Sigmoid colon (tissue), 7 donors: ENCODE data around the gene CUZD1. TPM values are rescaled to one million over a fixed set of nuclear protein-coding genes. Genes with fewer than 3 reads are reported as not detected.

ENCODE experiments used
- DNase-seq: peaks from one replicate; pipeline ENCODE4 v3.0.0-alpha.2; 2019
- H3K27ac ChIP-seq, 4 donors: fragments of 200-600 bp; sonication (generic); one replicate each; pipeline ENCODE4 v1.5.1; 2016 to 2019; ENCODE audit warnings: mild to moderate bottlenecking in 1 of 4
- H3K27me3 ChIP-seq, 3 donors: fragments of 200-600 bp; sonication (generic); one replicate each; pipeline ENCODE4 v1.5.1; 2019; ENCODE audit warnings: mild to moderate bottlenecking in 1 of 3
- H3K36me3 ChIP-seq, 4 donors: fragments of 200-600 bp; sonication (generic); one replicate each; pipeline ENCODE4 v1.5.1; 2016 to 2019
- H3K4me1 ChIP-seq, 4 donors: fragments of 200-600 bp; sonication (generic); one replicate each; pipeline ENCODE4 v1.5.1; 2017 to 2019
- H3K4me3 ChIP-seq, 4 donors: fragments of 200-600 bp; sonication (generic); one replicate each; pipeline ENCODE4 v1.5.1; 2017 to 2019; ENCODE audit warnings: mild to moderate bottlenecking in 2 of 4, moderate library complexity in 1 of 4
- H3K9me3 ChIP-seq, 4 donors: fragments of 200-600 bp in 3 of 4; sonication (generic) in 3 of 4; one replicate each; pipeline versions ENCODE4 v1.5.1 to v1.6.1; 2013 to 2019
- CTCF ChIP-seq, 4 experiments: fragments of 450-650 bp in 3 of 4; fragments of 200-600 bp in 1 of 4; IDR thresholded peaks; one replicate each; pipeline ENCODE4 v1.5.1; 2016 to 2019; ENCODE audit warnings: antibody characterized with exemption in 4 of 4, mild to moderate bottlenecking in 3 of 4, moderate library complexity in 2 of 4
- EP300 ChIP-seq, 4 donors: sonication (generic); formaldehyde crosslinking; IDR thresholded peaks; one replicate each; pipeline ENCODE4 v1.6.1; 2017; ENCODE audit warnings: antibody characterized with exemption in 4 of 4
- POLR2A ChIP-seq, 2 donors: fragments of 450-650 bp; IDR thresholded peaks; one replicate each; pipeline ENCODE4 v1.6.1; 2016; ENCODE audit warnings: antibody characterized with exemption in 2 of 2, mild to moderate bottlenecking in 2 of 2, moderate library complexity in 2 of 2
- POLR2AphosphoS5 ChIP-seq, 4 donors: sonication (generic); formaldehyde crosslinking; IDR thresholded peaks; one replicate each; pipeline ENCODE4 v1.6.1; 2017; ENCODE audit warnings: antibody characterized with exemption in 4 of 4
- WGBS, 2 donors: extraction: QIAGEN DNeasy Blood & Tissue Kit; methylation state at CpG; one replicate each; pipeline ENCODE4 v1.1.7; 2013; 5-methylcytosine and 5-hydroxymethylcytosine counted together
- intact Hi-C: fragments of 100-400 bp; cut with DNase I; formaldehyde crosslinking; loops from one replicate; pipeline ENCODE4 v1.15.1; 2023
- polyA plus RNA-seq, 3 donors: library from polyadenylated mRNA; stranded (reverse); fragments of 200-250 nt; gene quantifications; one replicate each; pipeline ENCODE4 v1.2.3, GENCODE V29; 2013
- total RNA-seq, 4 donors: library from RNA; depleted of rRNA; stranded (reverse); fragments of >200 nt; gene quantifications; one replicate each; pipeline ENCODE4 v1.1.0, GENCODE V29; 2016
- donor health status: healthy with polysubstance abuse.
- donor health status: Bipolar disorder and iron deficiency.
- donor health status: healthy.

CUZD1 gene
- total and polyA plus RNA-seq, 7 donors: 0.36 to 4.2 (median 0.60) TPM; not detected in 3

DNA sequence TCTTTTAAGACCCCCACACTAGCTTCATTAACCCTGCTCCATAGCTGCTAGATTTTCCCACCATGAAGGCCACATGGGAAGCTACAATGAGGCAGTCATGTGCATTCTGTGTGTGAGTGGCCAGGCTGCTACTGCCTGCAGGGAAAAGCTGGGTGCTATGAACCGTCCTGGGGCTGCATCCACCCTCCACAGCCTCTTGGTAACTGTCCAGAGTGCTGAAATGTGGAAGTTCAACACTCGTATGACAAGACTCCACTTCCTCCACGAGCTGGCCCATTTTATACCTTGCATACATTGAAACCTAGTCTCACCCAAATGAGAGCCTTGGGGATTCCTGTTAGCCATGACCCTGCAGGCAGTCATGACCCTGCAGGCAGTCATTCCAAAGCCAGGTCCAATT, 59.4 kb downstream of the CUZD1 start:
- Histone ChIP-seq H3K27me3 (no peaks in the 10 kb centered on the region), H3K9me3 (no peaks in the 10 kb centered on the region), H3K27ac (no peak overlapping the region), H3K36me3 (no peaks in the 10 kb centered on the region), H3K4me3 (no peak overlapping the region), H3K4me1 (no peaks in the 10 kb centered on the region)
- WGBS, 2 donors: 8% methylated on average over 3 of the region's 3 CpGs
- no peak for DNase-seq
- no peak for TF ChIP-seq EP300 (IDR thresholded peaks at IDR 0.05)
- TF ChIP-seq CTCF (IDR thresholded peaks at IDR 0.05): no peak
- no peak for TF ChIP-seq POLR2AphosphoS5 (IDR thresholded peaks at IDR 0.05)
- no peak for TF ChIP-seq POLR2A (IDR thresholded peaks at IDR 0.05)
- intact Hi-C loops: no loop called here

- TF ChIP-seq EP300 (IDR thresholded peaks at IDR 0.05) (no peak), POLR2A (IDR thresholded peaks at IDR 0.05) (no peak), CTCF (IDR thresholded peaks at IDR 0.05) (no peak), POLR2AphosphoS5 (IDR thresholded peaks at IDR 0.05) (no peak)
- WGBS, 2 donors: 46 to 69% methylated on average over 1 of the region's 1 CpG
- intact Hi-C loops: no loop called here
- Histone ChIP-seq H3K4me3 (no peak overlapping the region), H3K4me1 (no peaks in the 10 kb centered on the region), H3K9me3 (no peaks in the 10 kb centered on the region), H3K27ac (no peak overlapping the region), H3K36me3 (no peaks in the 10 kb centered on the region), H3K27me3 (no peaks in the 10 kb centered on the region)
- no peak for DNase-seq
Measured at GRCh38 chr10:122782911-122783310, 62.7 kb downstream of the CUZD1 start.

Other genes with a start within 250 kb of the CUZD1 start
- gene C10orf120, start 146.0 kb downstream of the CUZD1 start, total RNA-seq: not detected
- gene C10orf120, start 146.0 kb downstream of the CUZD1 start, polyA plus RNA-seq: not detected
- 1 to 10 TPM in 1 of 4 donors, under 1 TPM in 1, not detected in 2; 0.99 to 4.2 TPM for gene FAM24B, start 33.7 kb upstream of the CUZD1 start, total RNA-seq
- 1 to 10 TPM in 2 of 3 donors, not detected in 1; 4.4 to 4.6 TPM for gene FAM24B, start 33.7 kb upstream of the CUZD1 start, polyA plus RNA-seq
- not detected for gene FAM24A, start 64.8 kb upstream of the CUZD1 start, total RNA-seq
- gene FAM24A, start 64.8 kb upstream of the CUZD1 start, polyA plus RNA-seq: not detected
- 10 to 100 TPM in 1 of 4 donors, 1 to 10 TPM in 3; 3.0 to 10.2 (median 4.8) TPM for gene C10orf88, start 108.4 kb upstream of the CUZD1 start, total RNA-seq
- 1 to 10 TPM; 3.0 to 3.6 (median 3.0) TPM for gene C10orf88, start 108.4 kb upstream of the CUZD1 start, polyA plus RNA-seq
- gene PSTK, start 134.5 kb upstream of the CUZD1 start, total RNA-seq: 1 to 10 TPM; 1.6 to 3.6 (median 3.4) TPM
- 1 to 10 TPM; 2.0 to 3.0 (median 2.3) TPM for gene PSTK, start 134.5 kb upstream of the CUZD1 start, polyA plus RNA-seq
- 10 to 100 TPM in 3 of 4 donors, 1 to 10 TPM in 1; 9.4 to 16.4 (median 13.4) TPM for gene IKZF5, start 162.9 kb upstream of the CUZD1 start, total RNA-seq
- 1 to 10 TPM; 4.4 to 8.0 (median 6.0) TPM for gene IKZF5, start 162.9 kb upstream of the CUZD1 start, polyA plus RNA-seq
- 10 to 100 TPM; 15.0 to 18.7 (median 16.8) TPM for gene ACADSB, start 163.1 kb upstream of the CUZD1 start, total RNA-seq
- gene ACADSB, start 163.1 kb upstream of the CUZD1 start, polyA plus RNA-seq: 10 to 100 TPM in 2 of 3 donors, 1 to 10 TPM in 1; 7.6 to 14.8 (median 12.6) TPM